Stromal cell of bone marrow (primary cell): Measurements from ENCODE around the gene CIRBP.

ENCODE experiments used
- DNase-seq: peaks from one replicate; pipeline ENCODE4 v3.0.0-alpha.2; 2012; ENCODE audit warnings: low read depth

The CIRBP gene

GRCh38 chr19:1267477-1268225, 1.5 kb upstream of the CIRBP start:
- DNase-seq: no peak

GRCh38 chr19:1268226-1269064, 687 bp upstream of the CIRBP start:
- DNase-seq: no peak

DNA sequence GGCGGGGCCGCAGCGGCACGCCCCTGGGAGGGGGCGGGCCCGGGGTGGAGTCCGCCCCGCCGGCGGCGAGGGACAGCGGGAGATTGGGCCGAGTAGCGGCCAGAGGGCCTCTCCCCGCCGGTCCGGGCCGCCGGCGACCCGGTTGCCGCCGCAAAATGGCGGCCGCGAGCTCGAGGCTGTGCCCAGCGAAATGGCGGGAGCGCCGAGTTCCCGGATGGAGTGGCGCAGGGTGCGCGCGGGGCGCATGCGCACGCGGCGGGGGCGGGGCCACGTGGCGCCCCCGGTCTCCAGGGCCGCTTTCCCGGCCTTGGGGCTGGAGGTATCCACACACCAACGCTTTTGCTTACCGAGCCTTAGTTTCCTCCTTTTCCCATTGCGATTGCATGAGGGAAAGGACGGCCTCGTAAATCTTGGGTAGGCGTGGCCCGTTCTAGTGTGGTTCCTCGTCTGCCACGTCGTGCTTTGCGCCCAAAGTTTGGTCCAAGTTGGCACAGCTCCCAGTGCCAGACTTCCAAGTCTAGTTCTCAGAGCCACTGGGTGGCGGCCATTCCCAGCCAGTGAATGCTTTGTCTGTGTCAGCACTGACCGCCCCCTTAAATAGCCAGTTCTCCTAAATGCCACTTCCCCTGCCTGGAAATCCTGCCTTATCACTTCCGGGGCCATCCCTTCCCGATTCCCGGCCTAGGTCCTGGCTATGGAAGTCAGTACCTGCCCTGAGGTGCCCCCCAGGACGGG, 513 bp downstream of the CIRBP start:
- DNase-seq: peak; percentile 88

GRCh38 chr19:1270213-1270853, 1.2 kb downstream of the CIRBP start:
- no peak for DNase-seq

GRCh38 chr19:1270854-1271527, 1.9 kb downstream of the CIRBP start:
- DNase-seq: no peak

DNA sequence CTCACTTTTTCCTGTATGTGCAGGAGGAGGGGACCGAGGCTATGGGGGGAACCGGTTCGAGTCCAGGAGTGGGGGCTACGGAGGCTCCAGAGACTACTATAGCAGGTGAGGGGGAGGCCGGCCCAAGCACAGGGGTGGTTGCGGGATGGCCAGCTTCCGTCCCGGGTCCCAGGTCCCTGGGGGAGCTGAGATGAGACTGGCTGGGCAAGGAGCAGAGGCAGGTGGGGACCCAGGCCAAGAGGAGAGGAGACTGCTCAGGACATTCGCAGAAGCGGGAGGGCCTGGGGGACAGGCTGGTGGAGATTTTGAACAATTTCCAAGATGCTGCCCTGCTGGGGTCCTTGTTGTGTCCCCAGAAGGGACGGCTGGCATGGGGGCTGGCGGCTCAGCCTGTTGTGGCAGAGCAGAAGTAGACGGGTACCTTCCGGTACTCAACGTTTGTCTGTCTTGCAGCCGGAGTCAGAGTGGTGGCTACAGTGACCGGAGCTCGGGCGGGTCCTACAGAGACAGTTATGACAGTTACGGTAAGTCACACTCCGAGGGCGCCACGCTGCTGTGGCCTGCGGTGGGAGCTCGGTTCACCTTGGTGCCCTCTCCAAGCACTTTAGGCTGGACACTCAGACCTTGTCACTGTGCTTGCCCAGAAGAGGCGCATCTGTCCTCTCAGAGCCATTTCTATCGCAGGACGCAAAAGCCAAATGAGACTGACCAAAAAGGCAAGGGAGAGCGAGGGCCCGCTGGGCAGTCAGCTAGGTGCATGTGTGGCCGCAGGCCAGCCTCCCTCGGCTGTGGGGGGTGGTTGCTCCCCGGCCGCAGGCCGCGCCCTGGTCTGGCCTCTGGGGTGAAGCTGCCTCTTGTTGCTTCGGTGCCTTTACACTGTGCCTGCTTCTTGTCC, 2.6 kb downstream of the CIRBP start:
- no peak for DNase-seq

GRCh38 chr19:1272423-1273262, 3.5 kb downstream of the CIRBP start:
- DNase-seq: no peak

- DNase-seq: no peak
Measured at GRCh38 chr19:1273263-1274041, 4.3 kb downstream of the CIRBP start.

DNA sequence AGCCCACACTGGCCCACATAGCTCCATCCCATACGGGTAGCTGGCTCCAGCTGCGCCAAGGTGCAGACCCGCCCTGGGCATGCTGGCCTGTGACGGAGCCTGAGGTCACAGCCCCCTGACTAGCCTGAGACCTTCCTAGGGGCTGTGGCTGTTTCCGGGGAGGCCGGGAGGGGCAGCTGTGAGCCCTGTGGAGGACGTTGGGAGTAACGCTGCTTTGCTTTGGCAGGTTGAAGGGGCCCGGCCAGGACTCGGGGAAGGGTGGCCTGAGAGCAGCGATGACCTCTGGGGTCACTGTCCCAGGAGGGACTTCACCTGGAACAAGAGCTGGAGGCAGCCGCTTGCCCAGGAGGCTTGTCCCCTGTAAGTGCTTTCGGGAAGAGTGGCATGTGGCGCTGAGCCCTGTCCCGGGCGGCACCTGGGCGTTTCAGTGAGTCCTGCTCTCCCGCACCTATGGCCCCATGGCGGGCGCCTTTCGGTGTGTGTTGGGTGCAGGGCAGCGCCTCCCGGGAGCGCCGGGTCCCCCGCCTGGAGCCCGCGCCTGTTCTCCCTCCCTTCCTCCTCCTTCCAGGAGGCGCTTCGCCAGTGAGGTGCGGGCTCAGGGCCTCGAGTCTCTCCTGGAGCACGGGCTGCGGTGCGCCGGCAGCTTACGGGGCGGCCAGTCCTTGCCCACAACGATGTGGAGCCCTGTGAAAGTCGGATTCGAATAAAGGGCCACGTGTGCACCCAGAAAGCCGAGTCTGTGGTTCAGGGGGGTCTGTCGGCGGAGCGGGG, 5.1 kb downstream of the CIRBP start:
- no peak for DNase-seq

GRCh38 chr19:1274852-1275259, 5.7 kb downstream of the CIRBP start:
- DNase-seq: no peak

DNA sequence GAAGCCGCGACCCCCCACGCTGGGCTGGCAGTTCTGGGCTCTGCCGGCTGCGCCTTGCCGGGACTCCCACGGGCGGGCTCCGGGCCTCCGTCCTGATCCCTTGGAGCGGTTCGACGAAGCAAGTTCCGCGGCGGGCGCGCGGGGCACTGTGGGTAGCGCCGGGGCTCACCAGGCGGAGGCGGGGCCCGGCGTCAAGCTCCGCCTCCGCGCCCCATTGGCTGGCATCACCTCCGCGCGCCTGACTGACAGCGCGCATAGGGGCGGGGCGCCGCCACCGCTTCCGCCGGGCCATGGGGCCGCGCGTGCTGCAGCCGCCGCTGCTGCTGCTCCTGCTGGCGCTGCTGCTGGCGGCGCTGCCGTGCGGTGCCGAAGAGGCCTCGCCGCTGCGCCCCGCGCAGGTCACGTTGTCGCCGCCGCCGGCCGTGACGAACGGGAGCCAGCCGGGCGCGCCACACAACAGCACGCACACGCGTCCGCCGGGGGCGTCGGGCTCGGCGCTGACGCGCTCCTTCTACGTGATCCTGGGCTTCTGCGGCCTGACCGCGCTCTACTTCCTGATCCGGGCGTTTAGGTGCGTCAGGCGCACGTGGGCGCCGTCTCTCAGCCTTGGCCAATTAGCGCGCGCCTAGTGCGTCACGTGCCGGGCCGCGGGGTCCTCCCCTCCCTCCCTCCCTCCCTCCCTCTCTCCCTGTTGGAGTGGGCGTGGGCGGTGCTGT, 6.3 kb downstream of the CIRBP start, which contains the start of gene FAM174C:
FAM174C (plus strand) TSS at position 271 of the 716 bp plus-strand sequence; CDS start at position 291, 20 bp downstream.
- DNase-seq: peak; percentile 92

DNA sequence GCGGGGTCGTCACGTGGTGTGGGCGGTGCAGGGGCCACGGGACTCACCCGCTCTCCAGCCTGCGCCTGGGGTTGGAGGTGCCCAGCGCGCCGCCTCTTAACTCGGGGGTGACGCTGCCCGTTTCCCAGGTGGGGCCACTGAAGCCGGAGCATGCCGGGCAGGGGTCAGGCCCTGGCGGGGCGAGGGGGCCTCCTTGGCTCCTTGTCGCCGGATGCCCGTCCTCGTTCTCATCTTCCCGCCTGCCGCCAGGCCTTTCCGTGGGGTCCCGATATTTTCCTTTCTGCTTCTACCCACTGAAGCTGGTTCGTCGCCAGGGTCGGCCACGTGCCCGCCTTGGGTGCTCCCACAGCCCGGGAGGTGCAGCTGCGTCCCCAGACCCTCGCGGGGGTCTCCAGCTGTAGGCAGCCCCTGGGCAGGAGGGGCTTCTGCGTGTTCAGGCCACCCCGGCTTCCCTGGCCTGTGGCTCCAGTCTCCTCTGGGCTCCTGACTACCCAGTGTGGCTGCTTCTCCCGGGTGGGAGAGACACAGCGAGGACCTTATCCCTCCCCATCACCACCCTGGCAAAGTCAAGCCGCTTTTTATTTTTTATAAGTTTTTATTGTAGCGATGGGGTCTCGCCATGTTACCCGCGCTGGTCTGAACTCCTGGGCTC, 7.0 kb downstream of the CIRBP start:
- DNase-seq: no peak

GRCh38 chr19:1276628-1277022, 7.5 kb downstream of the CIRBP start:
- DNase-seq: no peak

DNA sequence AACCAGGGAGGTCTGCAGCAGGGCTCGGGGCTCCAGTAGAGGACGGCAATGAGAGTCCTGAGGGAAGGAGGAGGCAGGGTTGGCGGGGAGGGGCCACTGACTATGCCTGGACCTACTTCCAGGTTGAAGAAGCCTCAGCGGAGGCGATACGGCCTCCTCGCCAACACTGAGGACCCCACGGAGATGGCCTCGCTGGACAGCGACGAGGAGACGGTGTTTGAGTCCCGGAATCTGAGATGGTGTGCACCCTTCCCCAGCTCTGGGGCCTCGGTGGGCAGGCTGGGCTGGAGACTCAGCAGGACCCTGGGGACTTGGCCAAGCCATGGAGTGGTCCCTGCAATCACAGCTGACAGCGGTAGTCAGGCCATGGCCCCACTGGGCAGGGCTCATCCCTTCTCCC, 7.9 kb downstream of the CIRBP start:
- no peak for DNase-seq

DNA sequence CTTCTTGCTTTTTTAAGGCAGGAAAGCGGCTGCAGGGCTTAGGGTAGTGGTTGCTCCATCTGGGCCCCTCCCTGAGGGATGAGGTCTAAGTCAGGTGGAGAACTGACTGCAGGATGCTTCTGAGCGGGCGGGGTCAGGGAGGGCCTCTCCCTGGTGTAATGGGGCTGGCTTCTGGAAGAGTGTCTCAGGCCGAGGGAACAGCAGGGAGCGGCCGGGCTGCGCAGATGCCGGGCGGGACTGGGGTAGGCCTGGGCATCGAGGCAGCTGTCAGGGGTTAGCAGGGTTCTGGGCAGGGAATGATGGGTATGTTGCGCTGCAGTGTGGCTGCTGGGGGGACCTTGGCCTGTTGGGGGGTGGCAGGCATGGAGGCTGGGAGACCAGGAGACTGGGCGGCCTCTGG, 8.9 kb downstream of the CIRBP start:
- no peak for DNase-seq
